Tibial nerve (tissue), 4 donors: ENCODE data around the gene ADGRL3. TPM values are rescaled to one million over a fixed set of nuclear protein-coding genes. Genes with fewer than 3 reads are reported as not detected.

Experiments used
- DNase-seq, 2 donors: peaks; one replicate each; pipeline ENCODE4 v3.0.0-alpha.2; 2019; ENCODE audit warnings: low spot score in 2 of 2
- H3K27ac ChIP-seq, 4 donors: fragments of 200-600 bp; sonication (generic) in 3 of 4; one replicate each; pipeline ENCODE4 v1.5.1; 2017 to 2019; ENCODE audit warnings: mild to moderate bottlenecking in 1 of 4
- H3K27me3 ChIP-seq, 2 donors: fragments of 200-600 bp; sonication (generic) in 1 of 2; one replicate each; pipeline versions ENCODE4 v1.5.1 to v1.6.0; 2017 to 2019
- H3K36me3 ChIP-seq, 3 donors: fragments of 200-600 bp; sonication (generic); one replicate each; pipeline ENCODE4 v1.5.1; 2018 to 2019
- H3K4me1 ChIP-seq, 4 donors: fragments of 200-600 bp; sonication (generic) in 3 of 4; one replicate each; pipeline ENCODE4 v1.5.1; 2017 to 2019
- H3K4me3 ChIP-seq, 4 donors: fragments of 200-600 bp; sonication (generic) in 3 of 4; one replicate each; pipeline ENCODE4 v1.5.1; 2017 to 2019; ENCODE audit warnings: mild to moderate bottlenecking in 1 of 4, moderate library complexity in 1 of 4
- H3K9me3 ChIP-seq, 4 donors: fragments of 200-600 bp; sonication (generic) in 3 of 4; one replicate each; pipeline ENCODE4 v1.5.1; 2017 to 2019
- EP300 ChIP-seq, 2 donors: sonication (generic); formaldehyde crosslinking; IDR thresholded peaks; one replicate each; pipeline ENCODE4 v1.6.1; 2017; ENCODE audit warnings: antibody characterized with exemption in 2 of 2, mild to moderate bottlenecking in 1 of 2
- POLR2A ChIP-seq, 2 donors: fragments of 450-650 bp; IDR thresholded peaks; one replicate each; pipeline ENCODE4 v1.6.1; 2017; ENCODE audit warnings: antibody characterized with exemption in 2 of 2, mild to moderate bottlenecking in 2 of 2, moderate library complexity in 2 of 2
- WGBS, 2 donors: methylation state at CpG; one replicate each; pipeline ENCODE4 v1.1.5; 2018; 5-methylcytosine and 5-hydroxymethylcytosine counted together
- total RNA-seq, 4 donors: library from RNA; depleted of rRNA; stranded (reverse); fragments of >200 nt; gene quantifications; one replicate each; pipeline ENCODE4 v1.1.0, GENCODE V29; 2016
- TF ChIP-seq, protein P1 (sequence below), 5 experiments: fragments of 200-600 bp in 3 of 5; fragments of 450-650 bp in 2 of 5; sonication (generic) in 3 of 5; IDR thresholded peaks; one replicate each; pipeline ENCODE4 v1.5.1; 2016 to 2019; ENCODE audit warnings: antibody characterized with exemption in 5 of 5, mild to moderate bottlenecking in 3 of 5, moderate library complexity in 2 of 5

The ADGRL3 gene
- total RNA-seq, 4 donors from 2014 or later = 20.1 to 51.3 (median 28.2) TPM

DNA sequence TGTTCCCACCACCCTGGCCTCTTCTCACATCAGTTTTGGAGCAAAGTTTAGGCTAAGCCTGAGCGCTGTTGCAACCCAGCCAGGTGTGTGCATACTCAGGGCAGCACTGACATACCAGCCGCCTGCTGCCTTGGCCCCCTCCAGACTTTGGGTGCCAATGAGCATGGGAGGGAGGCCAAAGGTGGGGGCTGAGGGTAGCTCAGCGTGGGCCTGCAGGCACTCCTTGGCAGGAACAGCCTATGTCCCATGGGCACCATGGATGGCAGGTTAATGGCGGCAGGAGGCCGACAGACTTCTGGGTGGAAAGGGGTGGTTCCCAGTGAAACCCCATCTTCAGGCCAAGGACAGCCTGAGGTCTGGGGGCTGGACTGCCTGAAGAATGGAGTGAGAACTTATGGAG, 462.2 kb downstream of the ADGRL3 start:
- 88 to 93% methylated on average over 5 of the region's 5 CpGs for WGBS, 2 donors
- Histone ChIP-seq H3K36me3 (peaks cover 0 to 8% (median 0%) of the 10 kb centered on the region in 3 donors), H3K27me3 (no peaks in the 10 kb centered on the region), H3K9me3 (peaks cover 0 to 8% (median 0%) of the 10 kb centered on the region in 4 donors), H3K27ac (no peak overlapping the region), H3K4me3 (no peak overlapping the region), H3K4me1 (no peaks in the 10 kb centered on the region)
- TF ChIP-seq POLR2A (IDR thresholded peaks at IDR 0.05) (no peak), EP300 (IDR thresholded peaks at IDR 0.05) (no peak)
- TF ChIP-seq, protein P1, sequence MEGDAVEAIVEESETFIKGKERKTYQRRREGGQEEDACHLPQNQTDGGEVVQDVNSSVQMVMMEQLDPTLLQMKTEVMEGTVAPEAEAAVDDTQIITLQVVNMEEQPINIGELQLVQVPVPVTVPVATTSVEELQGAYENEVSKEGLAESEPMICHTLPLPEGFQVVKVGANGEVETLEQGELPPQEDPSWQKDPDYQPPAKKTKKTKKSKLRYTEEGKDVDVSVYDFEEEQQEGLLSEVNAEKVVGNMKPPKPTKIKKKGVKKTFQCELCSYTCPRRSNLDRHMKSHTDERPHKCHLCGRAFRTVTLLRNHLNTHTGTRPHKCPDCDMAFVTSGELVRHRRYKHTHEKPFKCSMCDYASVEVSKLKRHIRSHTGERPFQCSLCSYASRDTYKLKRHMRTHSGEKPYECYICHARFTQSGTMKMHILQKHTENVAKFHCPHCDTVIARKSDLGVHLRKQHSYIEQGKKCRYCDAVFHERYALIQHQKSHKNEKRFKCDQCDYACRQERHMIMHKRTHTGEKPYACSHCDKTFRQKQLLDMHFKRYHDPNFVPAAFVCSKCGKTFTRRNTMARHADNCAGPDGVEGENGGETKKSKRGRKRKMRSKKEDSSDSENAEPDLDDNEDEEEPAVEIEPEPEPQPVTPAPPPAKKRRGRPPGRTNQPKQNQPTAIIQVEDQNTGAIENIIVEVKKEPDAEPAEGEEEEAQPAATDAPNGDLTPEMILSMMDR (IDR thresholded peaks at IDR 0.05) = no peak
- no peak for DNase-seq

DNA sequence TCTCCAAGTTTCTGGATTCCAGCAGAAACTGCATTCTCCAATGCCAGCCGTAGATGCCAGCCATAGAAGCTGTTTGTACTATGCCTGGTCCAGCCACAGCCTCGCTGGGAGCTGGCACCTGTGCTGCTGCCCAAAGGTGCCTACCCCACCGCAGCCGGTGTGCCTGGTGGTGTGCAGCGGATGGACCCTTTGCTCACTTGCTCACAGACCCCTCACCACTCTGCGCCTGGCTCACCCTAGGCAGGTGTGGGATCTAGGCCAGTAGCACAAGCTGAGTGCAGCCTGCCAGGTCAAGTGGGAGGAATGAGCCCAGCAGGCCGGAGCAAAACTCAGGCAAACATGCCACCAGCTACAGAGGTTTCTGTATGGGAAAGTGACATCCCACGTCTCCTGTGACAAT, 463.2 kb downstream of the ADGRL3 start:
- 95 to 98% methylated on average over 7 to 8 of the region's 8 CpGs for WGBS, 2 donors
- Histone ChIP-seq H3K36me3 (peaks cover 0 to 8% (median 0%) of the 10 kb centered on the region in 3 donors), H3K9me3 (peaks cover 0 to 8% (median 0%) of the 10 kb centered on the region in 4 donors), H3K4me3 (no peak overlapping the region), H3K27me3 (no peaks in the 10 kb centered on the region), H3K27ac (no peak overlapping the region), H3K4me1 (no peaks in the 10 kb centered on the region)
- no peak for TF ChIP-seq EP300 (IDR thresholded peaks at IDR 0.05)
- TF ChIP-seq, protein P1 (IDR thresholded peaks at IDR 0.05) = no peak
- no peak for TF ChIP-seq POLR2A (IDR thresholded peaks at IDR 0.05)
- no peak for DNase-seq

DNA sequence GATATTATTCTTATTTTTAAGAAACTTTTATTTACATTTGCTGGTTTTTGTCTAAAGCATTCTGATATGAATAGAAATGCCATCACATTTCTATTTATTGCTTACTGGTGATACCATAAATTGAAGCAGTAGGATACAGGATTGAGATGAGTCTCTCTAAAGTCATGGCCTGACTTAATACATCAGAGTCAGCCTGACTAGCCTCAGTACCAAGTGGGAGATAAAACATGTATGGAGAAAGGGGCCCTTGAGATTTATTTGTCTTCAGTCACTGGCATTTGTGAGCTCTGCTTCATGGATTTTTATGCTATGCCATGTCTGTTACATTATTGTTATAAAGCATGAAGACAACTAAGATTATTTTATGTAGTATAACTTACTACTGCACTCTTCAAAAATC, 465.5 kb downstream of the ADGRL3 start:
- Histone ChIP-seq H3K36me3 (peaks cover 0 to 8% (median 0%) of the 10 kb centered on the region in 3 donors), H3K4me3 (no peak overlapping the region), H3K27ac (no peak overlapping the region), H3K27me3 (no peaks in the 10 kb centered on the region), H3K9me3 (peaks cover 0 to 16% (median 0%) of the 10 kb centered on the region in 4 donors), H3K4me1 (no peaks in the 10 kb centered on the region)
- no peak for DNase-seq
- TF ChIP-seq EP300 (IDR thresholded peaks at IDR 0.05) (no peak), POLR2A (IDR thresholded peaks at IDR 0.05) (no peak)
- TF ChIP-seq, protein P1 (IDR thresholded peaks at IDR 0.05) = no peak

DNA sequence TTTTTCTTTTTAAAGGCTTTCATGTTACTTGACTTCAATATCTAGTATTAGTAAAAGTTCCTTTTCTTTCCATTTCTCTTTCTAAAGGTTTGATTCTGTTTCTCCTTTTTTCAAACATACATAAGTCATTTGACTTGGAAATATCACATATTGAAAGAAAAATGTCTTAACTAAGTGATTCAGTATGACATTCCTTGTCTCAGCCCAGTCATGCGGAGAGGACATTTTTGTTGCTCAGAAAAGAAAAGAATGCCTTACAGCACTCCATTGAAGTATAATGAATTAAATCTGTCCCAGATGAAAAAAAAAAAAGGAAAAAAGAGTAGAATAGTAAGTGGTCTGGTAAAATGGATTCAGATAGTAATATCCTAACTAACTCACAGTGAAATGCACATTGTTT, 466.1 kb downstream of the ADGRL3 start:
- Histone ChIP-seq H3K4me3 (no peak overlapping the region), H3K36me3 (peaks cover 0 to 8% (median 0%) of the 10 kb centered on the region in 3 donors), H3K9me3 (peaks cover 0 to 17% (median 0%) of the 10 kb centered on the region in 4 donors), H3K4me1 (no peaks in the 10 kb centered on the region), H3K27ac (no peak overlapping the region), H3K27me3 (no peaks in the 10 kb centered on the region)
- TF ChIP-seq, protein P1 (IDR thresholded peaks at IDR 0.05) = no peak
- no peak for TF ChIP-seq POLR2A (IDR thresholded peaks at IDR 0.05)
- no peak for TF ChIP-seq EP300 (IDR thresholded peaks at IDR 0.05)
- DNase-seq = no peak
- 37 to 51% methylated on average over 1 of the region's 1 CpG for WGBS, 2 donors

DNA sequence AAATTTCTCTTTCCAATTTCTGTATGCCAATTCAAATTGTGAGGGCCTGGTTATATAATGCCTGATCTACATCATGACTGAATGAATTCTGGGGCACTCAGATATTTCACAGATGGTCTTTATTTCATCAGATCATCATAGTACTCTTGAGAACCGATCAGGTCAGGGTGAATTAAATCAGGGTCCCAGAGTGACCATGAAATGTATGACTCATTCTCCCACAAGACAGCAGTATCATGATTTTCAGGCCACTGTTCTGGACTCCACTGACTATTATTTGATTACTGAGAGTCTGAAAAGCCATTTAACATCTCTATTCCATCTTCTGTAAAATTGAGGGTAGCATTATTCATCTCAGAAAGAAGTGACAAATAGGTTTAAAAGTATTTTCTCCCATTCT, 471.5 kb downstream of the ADGRL3 start:
- no peak overlapping the region for H3K4me3 ChIP-seq
- H3K27ac ChIP-seq = no peak overlapping the region
- H3K27me3 ChIP-seq = no peaks in the 10 kb centered on the region
- 65 to 74% methylated on average over 1 of the region's 1 CpG for WGBS, 2 donors
- H3K4me1 ChIP-seq = no peaks in the 10 kb centered on the region
- H3K9me3 ChIP-seq = peaks cover 0 to 13% (median 0%) of the 10 kb centered on the region in 4 donors
- H3K36me3 ChIP-seq = no peaks in the 10 kb centered on the region
- DNase-seq = no peak
- TF ChIP-seq, protein P1 (IDR thresholded peaks at IDR 0.05) = no peak
- TF ChIP-seq EP300 (IDR thresholded peaks at IDR 0.05) (no peak), POLR2A (IDR thresholded peaks at IDR 0.05) (no peak)
